ENCODE measurements around the gene TBX10. TPM values are rescaled to one million over a fixed set of nuclear protein-coding genes. Genes with fewer than 3 reads are reported as not detected.

The TBX10 gene
- total RNA-seq, 1 experiment from 2014 or later: not detected

- no peak overlapping the region for H4K5ac ChIP-seq (ENCODE audit: insufficient read length, low read depth, low read length)
- H3K14ac ChIP-seq (ENCODE audit: insufficient read depth, low read length): no peak overlapping the region
- H3K4ac ChIP-seq (ENCODE audit: low read depth, low read length): no peak overlapping the region
- no peak for DNase-seq
- TF ChIP-seq CTCF (conservative IDR thresholded peaks at IDR 0.05): no peak
- no peaks in the 10 kb centered on the region for H3K23me2 ChIP-seq (ENCODE audit: insufficient read length, low read depth, low read length, poor library complexity, severe bottlenecking)
- H2BK5ac ChIP-seq (ENCODE audit: insufficient read length, low read length): no peak overlapping the region
- H3K79me2 ChIP-seq (ENCODE audit: insufficient read depth, low read length): no peaks in the 10 kb centered on the region
- WGBS (ENCODE audit: extremely low coverage, insufficient read length, low lambda C conversion rate): no CpG with 5 or more reads among the region's 15 CpGs
- no peak overlapping the region for H2BK120ac ChIP-seq (ENCODE audit: low read depth, low read length, poor library complexity, severe bottlenecking)
- no peak overlapping the region for H2AFZ ChIP-seq (ENCODE audit: low read length)
- peaks cover 3 to 7% of the 10 kb centered on the region in 2 experiments; a peak in 3 of 4 replicates for H3K4me1 Mint-ChIP-seq
- H2BK12ac ChIP-seq (ENCODE audit: insufficient read length, low read depth, low read length): no peak overlapping the region
- H3K9ac ChIP-seq (ENCODE audit: extremely low read depth, insufficient read length, low read length): no peak overlapping the region
- no peak overlapping the region for H3K4me2 ChIP-seq (ENCODE audit: insufficient read depth, insufficient read length, low read length)
- H3K4me3 Mint-ChIP-seq: no peak overlapping the region; a peak in 1 of 5 replicates
- H3K27me3 ChIP-seq (ENCODE audit: insufficient read depth, low read length): no peaks in the 10 kb centered on the region
- H3K27ac ChIP-seq (ENCODE audit: insufficient read length, low read depth, low read length): no peak overlapping the region
- no peak overlapping the region for H3K56ac ChIP-seq (ENCODE audit: insufficient read length, low read depth, low read length)
- no peak overlapping the region for H3K23ac ChIP-seq (ENCODE audit: insufficient read length, low read depth, low read length)
- H2BK15ac ChIP-seq (ENCODE audit: low read depth, low read length): no peak overlapping the region
- H3K18ac ChIP-seq (ENCODE audit: insufficient read length, low read depth, low read length): no peak overlapping the region
- peaks cover 0 to 11% (median 6%) of the 10 kb centered on the region in 3 experiments; a peak in 3 of 7 replicates for H3K36me3 Mint-ChIP-seq (ENCODE audit: insufficient read depth in 1 of 3, low read depth in 3 of 3)
- H3K27me3 Mint-ChIP-seq (ENCODE audit: low read depth): peaks cover 14% of the 10 kb centered on the region
- H3K4me1 ChIP-seq (ENCODE audit: insufficient read depth, low read length): no peaks in the 10 kb centered on the region
- H3K79me1 ChIP-seq (ENCODE audit: insufficient read depth, low read depth, low read length, poor library complexity, severe bottlenecking): no peaks in the 10 kb centered on the region
- no peak overlapping the region for H3T11ph ChIP-seq (ENCODE audit: low read length)
- peaks cover 16% of the 10 kb centered on the region for H3K9me3 ChIP-seq (ENCODE audit: control insufficient read depth, low read depth, low read length)
- no peak overlapping the region for H2AK5ac ChIP-seq (ENCODE audit: insufficient read length, low read length)
- no peak overlapping the region for H3K27ac Mint-ChIP-seq
- H4K8ac ChIP-seq (replicated peaks; ENCODE audit: insufficient read length, low read depth, low read length): no peak overlapping the region
- no peak overlapping the region for H2BK20ac ChIP-seq (ENCODE audit: low read depth, low read length, poor library complexity, severe bottlenecking)
- peaks cover 24 to 27% of the 10 kb centered on the region in 2 experiments for H3K9me3 Mint-ChIP-seq
- H4K91ac ChIP-seq (ENCODE audit: insufficient read length, low read depth, low read length): no peak overlapping the region
- H4K20me1 ChIP-seq (ENCODE audit: control insufficient read depth, insufficient read depth, insufficient read length): no peaks in the 10 kb centered on the region
These were observed 13.6 kb upstream of the TBX10 start for GRCh38 chr11:67652965-67653845.

All from H9 (cell line).